Retinal pigment epithelial cell (primary cell): ENCODE measurements around the gene DCST1.

Experiments
- DNase-seq: peaks from one replicate; pipeline ENCODE4 v3.0.0-alpha.2; 2010; ENCODE audit warnings: low read depth
- H3K4me3 ChIP-seq: 2 replicates; pipeline ENCODE4 v1.5.1; 2011; ENCODE audit warnings: mild to moderate bottlenecking, low read length, control low read depth, moderate library complexity
- CTCF ChIP-seq: conservative IDR thresholded peaks from 2 replicates; pipeline ENCODE4 v1.5.1; 2011; ENCODE audit warnings: low read depth, low read length, control low read depth, inconsistent platforms

The DCST1 gene

GRCh38 chr1:155078469-155079209, 45.0 kb downstream of the DCST1 start, which contains the start of gene EFNA3:
TSS of gene EFNA3 (plus strand) at chr1:155078837. CDS start at chr1:155078942, 105 bp downstream.
- H3K4me3 ChIP-seq: peak within 1 kb of the TSS; percentile 35
- DNase-seq: no peak
- no peak for TF ChIP-seq CTCF

GRCh38 chr1:155079210-155079486, 45.5 kb downstream of the DCST1 start:
- no peak for TF ChIP-seq CTCF
- peak overlapping the region; percentile 35 for H3K4me3 ChIP-seq
- DNase-seq: no peak

GRCh38 chr1:155079487-155080311, 46.1 kb downstream of the DCST1 start:
- H3K4me3 ChIP-seq: no peak overlapping the region
- no peak for DNase-seq

GRCh38 chr1:155080312-155081228, 46.9 kb downstream of the DCST1 start:
- no peak for TF ChIP-seq CTCF
- no peak for DNase-seq
- H3K4me3 ChIP-seq: no peak overlapping the region

More at GRCh38 chr1:155079487-155080311, 46.1 kb downstream of the DCST1 start:
- TF ChIP-seq CTCF: no peak

GRCh38 chr1:155081472-155082300, 48.1 kb downstream of the DCST1 start:
- no peak overlapping the region for H3K4me3 ChIP-seq
- DNase-seq: no peak
- no peak for TF ChIP-seq CTCF

- DNase-seq: no peak
- H3K4me3 ChIP-seq: no peak overlapping the region
- no peak for TF ChIP-seq CTCF
These were observed 48.9 kb downstream of the DCST1 start for GRCh38 chr1:155082301-155083051.
